H54 (cell line): ENCODE results near the gene MAP7D2.
"Not testable (repeated sequence)": the region's sequence is repeated elsewhere in the genome, so short reads cannot be mapped to it uniquely, and the experiment has no call there.

Source experiments
- DNase-seq: peaks from one replicate; pipeline ENCODE4 v3.0.0; 2011; ENCODE audit warnings: low spot score, mixed read lengths; ENCODE audit not compliant: insufficient read length
- FAIRE-seq: peaks from 3 replicates; lab custom pipeline; 2011; peaks lifted over from hg19 to GRCh38; lab: Jason Lieb, UNC
- POLR2A ChIP-seq: IDR thresholded peaks from 2 replicates; pipeline ENCODE4 v1.6.1; 2011; ENCODE audit warnings: low read depth, mild to moderate bottlenecking, low read length

MAP7D2 gene

GRCh38 chrX:20130357-20130756, 13.7 kb upstream of the MAP7D2 start:
- no peak for TF ChIP-seq POLR2A
- DNase-seq (no peak), FAIRE-seq (no peak)

GRCh38 chrX:20129547-20129946, 12.8 kb upstream of the MAP7D2 start:
- no peak for DNase-seq
- no peak for TF ChIP-seq POLR2A
- no peak for FAIRE-seq

- FAIRE-seq (no peak), DNase-seq (no peak)
- TF ChIP-seq POLR2A: no peak
Measured at GRCh38 chrX:20128670-20129069, 12.0 kb upstream of the MAP7D2 start.

GRCh38 chrX:20127440-20127839, 10.7 kb upstream of the MAP7D2 start:
- not testable (repeated sequence) for FAIRE-seq, DNase-seq

GRCh38 chrX:20126833-20127232, 10.1 kb upstream of the MAP7D2 start:
- peak; percentile 82 for FAIRE-seq
- DNase-seq: not testable (repeated sequence)

GRCh38 chrX:20124964-20125363, 8.3 kb upstream of the MAP7D2 start:
- no peak for FAIRE-seq
- TF ChIP-seq POLR2A: no peak
- no peak for DNase-seq

GRCh38 chrX:20118065-20118824, 1.5 kb upstream of the MAP7D2 start:
- TF ChIP-seq POLR2A: no peak
- FAIRE-seq (no peak), DNase-seq (no peak)

- DNase-seq: no peak
- no peak for FAIRE-seq
- TF ChIP-seq POLR2A: no peak
Measured at GRCh38 chrX:20116087-20116576, 575 bp downstream of the MAP7D2 start.

- FAIRE-seq: no peak
- no peak for TF ChIP-seq POLR2A
Measured at GRCh38 chrX:20112022-20112774, 4.5 kb downstream of the MAP7D2 start.

GRCh38 chrX:20111271-20111670, 5.4 kb downstream of the MAP7D2 start:
- no peak for TF ChIP-seq POLR2A
- DNase-seq (no peak), FAIRE-seq (no peak)

More at GRCh38 chrX:20112022-20112774, 4.5 kb downstream of the MAP7D2 start:
- no peak for DNase-seq

- no peak for TF ChIP-seq POLR2A
- FAIRE-seq: no peak
Measured at GRCh38 chrX:20101934-20102581, 14.6 kb downstream of the MAP7D2 start.

GRCh38 chrX:20091499-20091898, 25.2 kb downstream of the MAP7D2 start:
- FAIRE-seq (no peak), DNase-seq (no peak)
- no peak for TF ChIP-seq POLR2A

More at GRCh38 chrX:20101934-20102581, 14.6 kb downstream of the MAP7D2 start:
- no peak for DNase-seq

- DNase-seq (no peak), FAIRE-seq (no peak)
- TF ChIP-seq POLR2A: no peak
Measured at GRCh38 chrX:20089845-20090244, 26.9 kb downstream of the MAP7D2 start.

GRCh38 chrX:20080277-20080676, 36.4 kb downstream of the MAP7D2 start:
- DNase-seq (no peak), FAIRE-seq (no peak)
- TF ChIP-seq POLR2A: no peak
